Measurements from ENCODE around the gene ALK. TPM values are rescaled to one million over a fixed set of nuclear protein-coding genes. Genes with fewer than 3 reads are reported as not detected.
A peak's percentile ranks its signal among the peaks of the same experiment; 100 is the strongest.

ALK gene
- total RNA-seq, 1 experiment from 2014 or later, result 0.06 TPM

DNA sequence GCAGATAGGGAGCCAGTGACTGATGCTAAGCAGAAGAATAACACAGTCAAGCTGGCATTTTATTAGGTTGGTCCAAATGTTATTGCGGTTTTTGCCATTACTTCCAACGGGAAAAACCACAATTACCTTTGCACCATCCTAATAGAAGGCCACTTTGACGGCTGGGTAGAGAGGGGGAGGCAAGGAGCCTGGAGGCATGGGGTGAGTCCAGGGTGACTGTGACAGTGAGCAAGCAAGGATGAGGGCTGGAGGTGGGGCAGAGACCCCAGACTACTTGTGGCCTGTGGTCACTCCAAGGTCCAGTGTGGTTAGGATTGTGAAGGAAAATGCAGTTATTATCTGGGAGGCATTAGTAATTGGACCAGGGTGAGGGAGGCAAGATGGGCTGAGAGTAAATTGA is 416.6 kb downstream of the ALK start:
- no peak for DNase-seq (ENCODE audit: low read depth)

DNA sequence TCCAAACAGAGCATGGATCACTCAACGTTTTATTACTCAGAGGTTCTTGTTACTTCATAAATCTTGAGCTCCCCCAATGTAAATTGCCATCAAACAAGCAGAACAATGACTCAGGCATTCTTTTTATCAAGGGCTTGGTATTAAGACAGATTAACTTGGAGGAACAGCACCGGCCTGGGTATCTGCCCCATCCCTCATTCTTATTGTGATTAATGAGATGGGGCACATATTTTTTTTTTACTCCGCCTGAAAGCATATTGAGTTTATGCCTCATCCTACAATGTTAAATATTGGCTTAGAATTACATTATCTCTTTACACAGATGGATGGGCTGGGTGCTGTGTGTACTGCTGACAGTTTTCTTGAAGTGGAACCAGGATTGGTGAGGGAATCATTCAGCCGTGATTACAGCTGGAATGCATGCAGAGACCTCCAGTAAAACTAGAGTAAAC is 418.9 kb downstream of the ALK start:
- DNase-seq (ENCODE audit: low read depth), result no peak

DNA sequence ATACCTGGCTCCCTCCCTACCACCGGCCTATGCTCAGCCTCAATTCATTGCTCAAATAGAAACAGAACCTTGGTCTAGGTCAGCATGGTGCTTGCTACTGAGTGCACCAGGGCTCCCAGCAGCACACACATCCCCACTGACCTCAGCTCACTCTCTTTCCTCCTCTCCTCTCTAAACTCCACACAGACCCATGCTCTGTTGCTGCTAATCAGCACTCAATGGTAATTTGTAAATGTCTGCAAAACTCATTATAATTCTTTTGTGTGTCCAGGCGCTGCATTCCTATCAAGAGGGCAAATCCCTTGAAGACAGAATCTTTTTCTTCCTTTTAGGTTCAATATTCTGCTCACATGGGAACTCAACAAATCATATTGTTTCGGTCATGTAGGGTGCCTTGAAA is 424.0 kb downstream of the ALK start:
- DNase-seq (ENCODE audit: low read depth), result no peak

DNA sequence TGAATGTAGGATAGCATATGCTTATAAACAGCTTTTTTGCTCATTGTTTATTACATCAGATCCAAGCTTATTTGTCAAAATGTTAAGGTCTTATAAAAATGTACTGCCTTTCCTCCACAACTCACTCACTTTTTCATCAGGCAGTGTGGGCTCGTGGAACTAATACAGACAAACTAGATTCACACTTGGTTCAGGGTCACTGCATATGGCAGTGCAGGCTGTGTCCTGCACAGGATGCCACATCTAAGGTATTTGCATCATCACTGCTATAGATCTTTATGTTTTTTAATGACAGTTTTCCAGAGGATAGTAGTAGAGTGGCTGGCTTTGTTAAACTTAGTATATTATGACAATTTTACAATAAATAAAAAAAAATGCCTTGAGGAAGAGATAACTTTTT is 425.2 kb downstream of the ALK start:
- no peak for DNase-seq (ENCODE audit: low read depth)

DNA sequence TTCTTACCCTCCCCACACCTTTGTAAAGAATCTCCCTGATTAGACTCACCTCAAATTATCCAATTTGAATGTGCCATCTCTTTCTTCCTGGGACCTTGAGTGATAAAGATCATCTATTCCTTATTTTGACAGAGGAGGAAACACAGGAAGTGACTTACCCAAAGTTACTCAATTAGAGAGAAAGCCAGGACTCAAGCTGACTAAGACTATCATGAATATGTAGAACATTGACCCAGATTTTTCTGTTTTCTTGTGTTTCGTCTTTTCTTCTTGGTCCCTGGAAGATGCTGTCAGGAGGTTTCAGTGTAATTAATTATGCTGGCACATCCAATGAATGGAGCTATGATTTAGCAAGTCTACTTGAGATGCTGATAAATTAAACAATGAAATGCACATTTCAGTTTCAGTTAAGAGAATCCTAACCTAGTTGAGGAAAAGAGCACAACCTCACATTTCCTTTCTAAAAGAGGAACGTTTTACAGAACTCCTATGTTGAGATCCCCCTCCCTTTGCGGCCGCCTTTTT is 425.8 kb downstream of the ALK start:
- DNase-seq (ENCODE audit: low read depth), result no peak

DNA sequence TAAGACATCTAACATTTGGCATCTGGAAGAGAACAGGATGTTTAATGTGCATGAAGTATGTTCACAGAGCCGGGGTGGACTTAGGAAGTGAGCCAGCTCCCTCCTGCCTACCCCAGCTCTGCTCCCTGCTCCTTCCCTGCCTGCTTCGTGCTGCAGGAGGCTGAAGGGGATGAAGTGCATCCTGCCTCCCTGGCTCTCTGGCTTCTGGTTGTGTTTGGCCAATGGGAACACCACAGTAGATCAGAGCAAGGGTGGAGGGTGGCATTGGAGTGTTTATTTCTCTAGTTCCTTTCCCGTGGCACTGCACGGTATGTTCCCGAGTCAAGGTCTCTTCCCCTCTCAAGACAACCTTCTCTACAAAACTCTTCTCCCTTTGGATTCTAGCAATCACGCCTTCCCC is 426.3 kb downstream of the ALK start:
- DNase-seq (ENCODE audit: low read depth), result no peak

DNA sequence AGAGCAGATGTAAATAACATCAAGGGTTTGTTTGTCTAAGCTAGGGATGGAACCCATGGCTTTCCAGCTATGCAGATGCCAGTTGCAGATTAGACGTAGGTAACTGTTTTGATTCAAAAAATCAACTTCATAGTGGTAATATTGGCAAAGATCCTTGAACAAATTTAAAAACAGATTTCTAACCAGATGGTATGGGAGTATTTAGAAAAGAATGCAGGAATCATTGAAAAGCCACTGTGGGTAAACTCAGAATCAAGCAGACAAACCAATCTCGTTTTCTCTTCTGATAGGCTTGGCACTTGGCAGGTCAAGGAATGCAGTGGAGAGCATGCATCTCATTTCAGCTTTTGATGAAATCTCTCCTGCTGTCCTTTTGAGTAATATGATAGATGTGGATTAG is 428.7 kb downstream of the ALK start:
- no peak for DNase-seq (ENCODE audit: low read depth)

DNA sequence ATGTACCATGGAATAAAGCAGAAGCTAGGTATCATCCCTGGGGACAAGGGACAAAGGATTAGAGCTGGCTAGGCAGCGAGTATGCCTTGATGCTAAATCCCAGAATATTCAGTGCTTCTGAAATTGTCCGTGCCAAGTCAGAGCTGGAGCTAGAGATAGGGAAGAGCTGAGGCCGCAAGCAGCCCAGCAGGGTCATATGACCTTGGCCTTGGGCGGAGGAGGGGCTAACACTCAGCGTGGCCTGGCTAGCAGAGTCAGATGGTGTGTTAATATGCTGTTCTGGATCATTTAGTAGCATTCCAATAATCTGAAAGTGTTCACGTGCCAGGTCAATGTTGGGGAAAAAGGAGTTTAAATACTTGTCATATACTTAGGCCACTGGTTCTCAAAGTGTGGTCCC is 431.3 kb downstream of the ALK start:
- no peak for DNase-seq (ENCODE audit: low read depth)

DNA sequence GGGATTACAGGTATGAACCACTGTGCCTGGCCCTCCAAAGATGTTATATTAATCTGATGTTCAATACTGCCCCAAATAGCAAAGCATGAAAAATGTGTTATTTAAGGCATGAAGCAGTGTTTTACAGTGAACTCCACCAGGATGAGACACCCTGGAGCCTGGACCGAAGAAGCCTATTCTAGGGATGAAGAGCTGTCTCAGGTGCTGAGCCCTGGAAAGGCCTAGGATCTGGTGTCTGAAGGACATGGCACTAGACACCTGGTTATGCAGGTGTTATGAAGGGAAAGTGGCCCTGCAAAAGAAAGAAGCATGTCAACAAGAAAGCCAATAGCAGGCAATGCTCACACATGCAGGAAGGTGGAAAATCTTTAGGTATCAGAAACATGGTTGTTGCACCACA is 431.8 kb downstream of the ALK start:
- no peak for DNase-seq (ENCODE audit: low read depth)

DNA sequence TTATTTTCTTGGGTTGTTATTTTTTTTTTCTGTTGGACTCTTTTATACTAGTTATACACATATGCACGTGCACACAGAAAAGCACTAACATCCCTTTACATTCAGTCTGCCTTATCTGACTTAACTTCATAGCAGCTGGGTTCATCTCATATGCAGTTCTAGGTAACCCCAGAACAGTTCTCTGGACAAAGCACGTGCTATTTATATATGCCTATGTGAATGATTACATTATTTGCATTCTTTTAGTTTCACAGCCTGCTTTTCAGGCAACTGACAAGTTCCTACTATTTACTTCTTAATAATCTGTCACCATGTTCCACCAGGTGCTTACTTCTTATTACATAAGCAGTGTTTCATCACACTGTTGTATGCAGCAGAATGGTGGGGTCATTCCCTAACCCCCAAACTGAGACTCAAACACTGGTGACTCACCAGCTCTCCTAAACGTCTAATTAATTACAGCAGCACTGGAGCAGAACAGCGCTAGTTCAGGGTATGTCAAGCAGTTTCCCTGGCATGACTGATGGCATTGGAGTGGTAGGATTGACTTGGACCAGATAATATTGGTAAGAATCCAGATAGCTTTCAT is 433.3 kb downstream of the ALK start:
- no peak for DNase-seq (ENCODE audit: low read depth)

DNA sequence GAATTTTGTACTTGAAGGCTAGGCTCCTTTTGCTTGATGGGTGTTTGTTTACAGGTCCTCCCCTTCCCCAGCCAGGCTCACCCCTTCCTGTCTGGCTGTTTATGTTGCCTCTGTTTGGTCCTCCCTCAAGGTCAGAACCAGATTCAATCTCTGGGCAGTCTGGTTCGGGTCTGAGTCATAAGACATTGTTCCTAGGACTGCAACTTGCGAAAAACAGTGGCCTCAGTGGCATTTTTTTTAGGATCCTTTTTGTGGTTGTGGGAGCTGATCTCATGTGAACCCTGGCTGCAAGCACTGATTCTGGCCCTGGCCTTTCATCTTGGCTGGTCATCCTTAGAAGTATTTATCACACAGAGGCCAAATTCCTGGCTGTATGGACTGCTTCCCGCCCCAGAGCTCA is 435.8 kb downstream of the ALK start:
- no peak for DNase-seq (ENCODE audit: low read depth)

DNA sequence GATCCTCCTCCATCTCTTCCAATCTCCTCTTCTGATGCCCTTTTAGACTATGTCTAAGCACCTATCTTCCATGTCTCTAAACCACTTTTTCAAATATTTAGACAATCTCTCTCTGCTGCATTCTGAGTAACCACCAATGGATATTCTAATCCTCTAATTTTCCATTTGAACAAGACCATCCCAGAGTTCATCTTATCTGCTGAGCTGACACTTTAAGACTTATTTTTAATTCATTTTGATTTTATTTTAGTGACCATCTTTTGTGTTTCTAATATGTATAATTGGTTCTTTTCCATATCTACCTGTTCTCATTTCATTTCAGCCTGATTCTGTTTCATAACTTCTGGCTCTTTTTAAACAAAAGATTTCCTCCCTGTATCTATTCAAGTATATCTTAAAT is 436.3 kb downstream of the ALK start:
- no peak for DNase-seq (ENCODE audit: low read depth)

DNA sequence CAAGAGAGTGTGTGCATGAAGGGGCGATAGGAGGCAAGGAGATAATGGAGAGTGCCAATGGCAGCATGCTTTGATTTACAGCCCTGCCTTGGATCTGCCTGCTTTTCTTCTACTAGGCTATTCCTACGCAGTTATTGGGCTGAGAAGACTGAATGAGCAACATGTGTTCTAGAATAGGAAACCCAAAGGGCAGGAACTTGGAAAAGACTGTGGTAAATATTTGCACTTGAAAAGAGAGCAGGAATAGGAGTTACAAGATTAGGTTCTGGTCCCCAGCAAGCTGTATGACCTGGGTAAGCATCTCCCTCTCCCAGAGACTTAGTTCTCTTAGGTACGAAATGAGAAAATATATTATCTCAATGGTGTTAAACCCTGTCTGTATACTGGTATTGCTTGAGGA is 438.5 kb downstream of the ALK start:
- DNase-seq (ENCODE audit: low read depth), result no peak

DNA sequence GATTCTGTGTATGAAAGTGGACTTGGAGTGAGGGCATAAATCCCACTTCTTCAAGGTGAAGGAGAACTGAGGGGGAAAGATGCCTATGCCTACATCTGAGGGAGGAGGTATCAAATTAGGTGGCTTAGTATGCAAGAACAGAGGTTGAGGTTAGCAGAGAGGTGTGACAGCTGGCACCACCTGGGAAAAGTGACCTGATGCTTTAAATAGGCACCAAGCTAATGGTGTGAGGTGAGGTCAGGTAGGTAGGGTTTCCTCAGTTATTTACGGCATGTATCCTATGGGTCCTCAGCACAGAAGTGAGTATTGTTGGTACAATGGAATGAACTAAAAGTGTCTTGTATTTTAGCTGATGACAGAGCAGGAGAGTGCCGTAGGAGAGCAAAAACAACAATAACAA is 439.0 kb downstream of the ALK start:
- DNase-seq (ENCODE audit: low read depth), result no peak

DNA sequence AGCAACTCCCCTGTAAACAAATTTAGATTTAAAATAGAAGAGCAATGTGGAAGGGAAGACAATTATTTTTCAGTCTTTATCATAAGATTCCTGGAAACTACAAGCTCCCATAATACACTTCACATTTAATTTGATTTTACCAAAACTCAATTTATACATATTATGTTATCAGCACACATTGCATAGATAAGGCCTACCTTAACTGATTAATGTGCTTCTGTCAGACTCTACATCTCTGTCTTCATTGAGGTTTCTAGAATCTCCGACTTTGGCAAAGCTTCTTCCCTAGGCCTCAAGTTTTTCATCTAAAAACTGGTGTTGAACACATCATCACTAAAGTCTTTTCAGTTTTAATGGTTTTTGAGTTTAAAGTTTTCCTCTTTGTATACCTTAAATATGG is 440.1 kb downstream of the ALK start:
- no peak for DNase-seq (ENCODE audit: low read depth)

DNA sequence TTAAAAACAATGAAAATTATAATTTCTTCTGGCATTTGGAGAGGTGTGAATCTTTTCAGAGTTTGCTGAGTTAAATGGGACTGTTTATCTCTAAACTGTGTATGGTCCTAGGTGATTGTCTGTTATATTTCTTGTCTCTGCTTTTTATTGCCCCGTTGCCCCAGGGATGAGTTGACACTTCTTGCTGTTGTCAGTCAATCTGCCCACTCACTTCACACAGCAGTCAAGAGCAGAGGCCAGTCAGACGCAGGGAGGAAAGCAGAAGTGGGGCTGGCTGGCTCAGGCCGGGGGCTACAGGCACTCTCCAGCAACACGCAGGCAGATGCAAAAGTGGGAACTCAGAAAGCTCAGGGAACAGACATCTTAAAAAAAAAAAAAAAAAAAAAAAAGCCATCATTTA is 441.0 kb downstream of the ALK start:
- DNase-seq (ENCODE audit: low read depth), result no peak

DNA sequence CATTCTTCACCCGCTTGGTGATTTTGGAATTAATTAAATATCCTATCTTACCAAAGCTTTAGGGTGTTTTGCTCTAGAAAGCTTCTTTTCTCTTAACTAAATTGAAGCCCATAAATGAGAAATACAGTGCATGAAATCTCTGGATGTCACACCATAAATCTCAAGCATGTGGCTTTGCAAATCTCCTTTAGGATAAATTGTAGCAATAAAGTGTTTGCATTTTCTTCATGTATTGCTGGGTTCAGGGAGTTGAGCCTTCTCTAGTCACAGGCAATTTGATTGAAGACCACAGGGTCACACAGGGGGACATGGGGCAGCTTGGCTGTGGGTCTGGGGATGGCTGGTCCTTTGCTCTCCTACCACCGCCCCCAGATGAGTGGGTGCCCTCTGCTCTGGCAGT is 442.0 kb downstream of the ALK start:
- no peak for DNase-seq (ENCODE audit: low read depth)

DNA sequence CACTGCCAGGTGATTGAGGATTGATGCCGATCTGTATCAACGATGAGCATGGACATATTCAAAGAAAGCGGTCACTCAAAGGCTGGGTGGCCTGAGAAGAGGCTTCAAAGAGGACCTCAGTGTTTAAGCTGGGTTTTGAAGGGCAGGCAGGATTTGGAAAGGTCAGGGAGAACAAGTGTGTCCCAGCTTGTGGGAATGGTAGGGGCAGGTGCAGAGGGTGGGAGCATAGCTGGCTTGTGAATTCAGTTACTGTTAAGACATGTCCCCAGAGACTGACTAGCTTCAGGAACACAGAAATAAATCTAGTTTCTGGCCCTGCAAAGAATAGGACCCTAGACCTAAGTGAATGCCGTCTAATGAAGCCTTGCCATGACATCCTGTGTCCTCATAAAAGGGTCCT is 442.7 kb downstream of the ALK start:
- no peak for DNase-seq (ENCODE audit: low read depth)

DNA sequence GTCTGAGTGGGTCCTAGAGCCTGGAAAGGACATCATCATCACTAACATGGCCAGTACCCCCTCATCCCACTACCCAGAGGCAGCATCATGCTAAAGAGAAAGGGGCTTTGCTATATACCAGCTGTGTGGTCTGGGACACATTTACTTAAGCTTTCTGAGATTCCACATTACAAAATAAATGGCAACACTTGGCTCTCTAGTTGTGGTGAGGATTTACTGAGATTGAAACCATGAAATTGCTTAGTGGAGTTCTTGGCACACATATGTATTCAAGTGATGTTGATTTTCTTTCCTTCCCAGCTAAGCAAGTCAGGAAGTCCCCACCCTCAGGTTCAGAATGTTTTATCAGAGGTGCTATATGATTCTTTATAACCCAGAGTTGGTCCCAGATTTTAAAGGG is 444.2 kb downstream of the ALK start:
- DNase-seq (ENCODE audit: low read depth), result no peak

DNA sequence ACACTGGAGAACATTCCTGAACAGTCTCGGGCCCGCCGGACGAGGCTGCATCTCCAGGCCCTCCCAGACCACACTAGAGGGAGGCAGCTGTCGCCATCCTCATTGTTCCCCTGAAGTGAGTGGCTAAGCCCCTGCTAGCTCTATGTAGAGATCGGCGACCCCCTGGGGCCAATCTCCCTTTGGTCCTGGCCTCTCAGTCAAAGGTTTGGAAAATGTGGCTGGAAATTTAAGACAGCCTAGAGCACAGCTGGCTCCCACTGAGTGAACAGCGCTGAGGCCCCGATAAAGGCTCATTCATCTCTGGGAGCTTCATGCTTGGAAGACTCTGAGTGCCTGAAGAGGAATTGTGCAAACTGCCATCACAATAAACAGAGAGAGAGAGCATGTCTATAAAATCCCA is 445.9 kb downstream of the ALK start:
- no peak for DNase-seq (ENCODE audit: low read depth)

DNA sequence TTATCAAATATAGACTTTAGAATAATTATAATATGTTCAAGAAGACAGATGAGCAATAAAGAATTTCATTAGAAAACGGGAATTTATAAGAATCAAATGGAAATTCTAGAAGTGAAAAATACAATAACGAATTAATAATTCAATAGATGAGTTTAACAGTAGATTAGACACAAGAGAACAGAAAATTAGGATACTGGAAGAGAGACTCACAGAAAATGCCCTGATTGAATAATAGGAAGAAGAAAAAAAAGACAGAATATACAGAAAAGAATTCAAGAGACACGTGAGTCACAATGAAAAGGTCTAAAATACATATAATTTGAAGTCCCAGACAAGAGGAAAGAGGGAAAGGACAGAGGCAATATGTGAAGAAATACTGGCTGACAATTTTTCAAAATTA is 451.4 kb downstream of the ALK start:
- DNase-seq (ENCODE audit: low read depth), result no peak

DNA sequence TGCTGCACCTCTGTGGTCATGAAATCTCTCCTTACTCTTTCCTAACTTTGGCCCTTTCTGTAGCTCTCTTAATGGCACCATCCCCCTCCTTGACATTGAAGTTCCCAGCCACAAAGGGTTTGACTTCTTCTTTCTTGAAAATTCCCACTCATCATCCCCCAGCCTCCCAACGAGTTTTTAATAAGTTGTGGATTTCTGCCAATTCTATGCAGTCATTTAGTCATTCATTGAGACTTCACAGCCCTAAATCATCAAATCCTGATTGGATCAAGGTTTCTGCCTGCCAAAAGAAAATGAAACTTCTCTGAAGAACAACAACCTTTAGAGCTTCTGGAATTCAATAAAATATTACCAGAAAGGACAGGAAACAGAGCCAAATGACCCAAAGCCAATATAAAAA is 451.9 kb downstream of the ALK start:
- DNase-seq (ENCODE audit: low read depth), result no peak

DNA sequence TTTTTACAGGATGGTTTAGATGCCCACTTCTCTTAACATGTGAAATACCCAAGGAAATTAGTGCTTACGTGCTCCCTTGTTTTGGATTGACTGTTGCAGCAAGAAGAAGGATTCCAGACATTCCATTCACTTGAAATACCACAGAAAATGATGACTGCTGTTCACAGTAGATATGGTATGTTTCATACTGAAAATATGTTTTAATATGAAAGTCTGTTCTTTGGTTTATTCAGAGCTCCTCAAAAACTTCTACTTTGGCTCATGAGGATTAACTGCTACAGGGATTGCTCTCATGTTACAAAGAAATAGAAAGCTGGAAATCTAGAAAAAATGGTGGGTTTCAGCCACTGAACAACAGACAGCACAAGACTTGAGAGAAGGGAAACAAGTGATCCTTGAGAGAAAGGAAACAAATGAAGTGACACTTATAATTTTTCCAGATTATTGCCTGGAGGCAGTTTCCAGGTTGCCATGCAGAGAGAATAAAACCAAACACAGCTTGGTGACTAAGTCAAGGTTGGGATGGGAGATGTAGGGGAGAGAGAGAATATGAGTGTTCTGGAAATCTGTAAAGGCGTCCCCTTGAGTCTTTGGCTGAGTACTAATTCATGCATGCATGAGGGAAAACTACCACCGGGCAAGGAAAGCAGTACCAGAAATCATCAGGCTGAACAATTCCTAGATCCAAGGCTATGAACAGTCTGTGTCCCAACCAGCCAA is 458.0 kb downstream of the ALK start:
- peak; percentile 56 for DNase-seq (ENCODE audit: low read depth)

Measured in HT1080 (cell line).